GM23338 (cell line): ENCODE results near the gene HS1BP3.

Experiments
- JUNB ChIP-seq: IDR thresholded peaks from one replicate; pipeline ENCODE4 v1.6.1; 2016; ENCODE audit warnings: antibody characterized with exemption; ENCODE audit not compliant: unreplicated experiment
- TF ChIP-seq, protein P1 (sequence below), 2 experiments: fragments of 200-600 bp in 1 of 2; sonication (generic) in 1 of 2; conservative IDR thresholded peaks; 2 replicates each; pipeline versions ENCODE4 v1.5.1 to v1.6.1; 2016 to 2017; ENCODE audit warnings: antibody characterized with exemption in 2 of 2, low read depth in 2 of 2, mild to moderate bottlenecking in 2 of 2, moderate library complexity in 1 of 2
- TF ChIP-seq, protein P2 (sequence below): IDR thresholded peaks from one replicate; pipeline ENCODE4 v1.6.1; 2018; ENCODE audit warnings: antibody characterized with exemption; ENCODE audit not compliant: unreplicated experiment
- TF ChIP-seq, protein P3 (sequence below): fragments of 250-450 bp; sonication (Bioruptor Pico); IDR thresholded peaks from 2 replicates; pipeline ENCODE4 v1.5.0; 2020; ENCODE audit warnings: mild to moderate bottlenecking, moderate library complexity

DNA sequence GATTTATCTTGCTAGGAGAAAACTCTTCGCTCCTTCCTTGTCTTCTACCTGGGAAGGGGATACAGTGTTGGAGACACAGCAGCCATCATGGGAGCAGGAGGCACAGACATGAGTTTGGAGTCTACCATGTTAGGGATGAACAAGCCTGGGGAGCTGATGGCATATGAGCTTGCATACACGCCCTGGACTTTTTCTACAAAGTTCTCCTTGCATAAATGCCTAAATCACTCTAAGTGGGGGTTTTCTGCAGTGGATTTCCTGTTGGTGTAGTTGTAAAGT, 3.6 kb upstream of the HS1BP3 start:
- no peak for TF ChIP-seq JUNB
- TF ChIP-seq, protein P1, sequence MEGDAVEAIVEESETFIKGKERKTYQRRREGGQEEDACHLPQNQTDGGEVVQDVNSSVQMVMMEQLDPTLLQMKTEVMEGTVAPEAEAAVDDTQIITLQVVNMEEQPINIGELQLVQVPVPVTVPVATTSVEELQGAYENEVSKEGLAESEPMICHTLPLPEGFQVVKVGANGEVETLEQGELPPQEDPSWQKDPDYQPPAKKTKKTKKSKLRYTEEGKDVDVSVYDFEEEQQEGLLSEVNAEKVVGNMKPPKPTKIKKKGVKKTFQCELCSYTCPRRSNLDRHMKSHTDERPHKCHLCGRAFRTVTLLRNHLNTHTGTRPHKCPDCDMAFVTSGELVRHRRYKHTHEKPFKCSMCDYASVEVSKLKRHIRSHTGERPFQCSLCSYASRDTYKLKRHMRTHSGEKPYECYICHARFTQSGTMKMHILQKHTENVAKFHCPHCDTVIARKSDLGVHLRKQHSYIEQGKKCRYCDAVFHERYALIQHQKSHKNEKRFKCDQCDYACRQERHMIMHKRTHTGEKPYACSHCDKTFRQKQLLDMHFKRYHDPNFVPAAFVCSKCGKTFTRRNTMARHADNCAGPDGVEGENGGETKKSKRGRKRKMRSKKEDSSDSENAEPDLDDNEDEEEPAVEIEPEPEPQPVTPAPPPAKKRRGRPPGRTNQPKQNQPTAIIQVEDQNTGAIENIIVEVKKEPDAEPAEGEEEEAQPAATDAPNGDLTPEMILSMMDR (conservative IDR thresholded peaks at IDR 0.05; ENCODE audit: low read depth in 2 of 2), result no peak
- TF ChIP-seq, protein P2, sequence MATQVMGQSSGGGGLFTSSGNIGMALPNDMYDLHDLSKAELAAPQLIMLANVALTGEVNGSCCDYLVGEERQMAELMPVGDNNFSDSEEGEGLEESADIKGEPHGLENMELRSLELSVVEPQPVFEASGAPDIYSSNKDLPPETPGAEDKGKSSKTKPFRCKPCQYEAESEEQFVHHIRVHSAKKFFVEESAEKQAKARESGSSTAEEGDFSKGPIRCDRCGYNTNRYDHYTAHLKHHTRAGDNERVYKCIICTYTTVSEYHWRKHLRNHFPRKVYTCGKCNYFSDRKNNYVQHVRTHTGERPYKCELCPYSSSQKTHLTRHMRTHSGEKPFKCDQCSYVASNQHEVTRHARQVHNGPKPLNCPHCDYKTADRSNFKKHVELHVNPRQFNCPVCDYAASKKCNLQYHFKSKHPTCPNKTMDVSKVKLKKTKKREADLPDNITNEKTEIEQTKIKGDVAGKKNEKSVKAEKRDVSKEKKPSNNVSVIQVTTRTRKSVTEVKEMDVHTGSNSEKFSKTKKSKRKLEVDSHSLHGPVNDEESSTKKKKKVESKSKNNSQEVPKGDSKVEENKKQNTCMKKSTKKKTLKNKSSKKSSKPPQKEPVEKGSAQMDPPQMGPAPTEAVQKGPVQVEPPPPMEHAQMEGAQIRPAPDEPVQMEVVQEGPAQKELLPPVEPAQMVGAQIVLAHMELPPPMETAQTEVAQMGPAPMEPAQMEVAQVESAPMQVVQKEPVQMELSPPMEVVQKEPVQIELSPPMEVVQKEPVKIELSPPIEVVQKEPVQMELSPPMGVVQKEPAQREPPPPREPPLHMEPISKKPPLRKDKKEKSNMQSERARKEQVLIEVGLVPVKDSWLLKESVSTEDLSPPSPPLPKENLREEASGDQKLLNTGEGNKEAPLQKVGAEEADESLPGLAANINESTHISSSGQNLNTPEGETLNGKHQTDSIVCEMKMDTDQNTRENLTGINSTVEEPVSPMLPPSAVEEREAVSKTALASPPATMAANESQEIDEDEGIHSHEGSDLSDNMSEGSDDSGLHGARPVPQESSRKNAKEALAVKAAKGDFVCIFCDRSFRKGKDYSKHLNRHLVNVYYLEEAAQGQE, result no peak
- TF ChIP-seq, protein P3, sequence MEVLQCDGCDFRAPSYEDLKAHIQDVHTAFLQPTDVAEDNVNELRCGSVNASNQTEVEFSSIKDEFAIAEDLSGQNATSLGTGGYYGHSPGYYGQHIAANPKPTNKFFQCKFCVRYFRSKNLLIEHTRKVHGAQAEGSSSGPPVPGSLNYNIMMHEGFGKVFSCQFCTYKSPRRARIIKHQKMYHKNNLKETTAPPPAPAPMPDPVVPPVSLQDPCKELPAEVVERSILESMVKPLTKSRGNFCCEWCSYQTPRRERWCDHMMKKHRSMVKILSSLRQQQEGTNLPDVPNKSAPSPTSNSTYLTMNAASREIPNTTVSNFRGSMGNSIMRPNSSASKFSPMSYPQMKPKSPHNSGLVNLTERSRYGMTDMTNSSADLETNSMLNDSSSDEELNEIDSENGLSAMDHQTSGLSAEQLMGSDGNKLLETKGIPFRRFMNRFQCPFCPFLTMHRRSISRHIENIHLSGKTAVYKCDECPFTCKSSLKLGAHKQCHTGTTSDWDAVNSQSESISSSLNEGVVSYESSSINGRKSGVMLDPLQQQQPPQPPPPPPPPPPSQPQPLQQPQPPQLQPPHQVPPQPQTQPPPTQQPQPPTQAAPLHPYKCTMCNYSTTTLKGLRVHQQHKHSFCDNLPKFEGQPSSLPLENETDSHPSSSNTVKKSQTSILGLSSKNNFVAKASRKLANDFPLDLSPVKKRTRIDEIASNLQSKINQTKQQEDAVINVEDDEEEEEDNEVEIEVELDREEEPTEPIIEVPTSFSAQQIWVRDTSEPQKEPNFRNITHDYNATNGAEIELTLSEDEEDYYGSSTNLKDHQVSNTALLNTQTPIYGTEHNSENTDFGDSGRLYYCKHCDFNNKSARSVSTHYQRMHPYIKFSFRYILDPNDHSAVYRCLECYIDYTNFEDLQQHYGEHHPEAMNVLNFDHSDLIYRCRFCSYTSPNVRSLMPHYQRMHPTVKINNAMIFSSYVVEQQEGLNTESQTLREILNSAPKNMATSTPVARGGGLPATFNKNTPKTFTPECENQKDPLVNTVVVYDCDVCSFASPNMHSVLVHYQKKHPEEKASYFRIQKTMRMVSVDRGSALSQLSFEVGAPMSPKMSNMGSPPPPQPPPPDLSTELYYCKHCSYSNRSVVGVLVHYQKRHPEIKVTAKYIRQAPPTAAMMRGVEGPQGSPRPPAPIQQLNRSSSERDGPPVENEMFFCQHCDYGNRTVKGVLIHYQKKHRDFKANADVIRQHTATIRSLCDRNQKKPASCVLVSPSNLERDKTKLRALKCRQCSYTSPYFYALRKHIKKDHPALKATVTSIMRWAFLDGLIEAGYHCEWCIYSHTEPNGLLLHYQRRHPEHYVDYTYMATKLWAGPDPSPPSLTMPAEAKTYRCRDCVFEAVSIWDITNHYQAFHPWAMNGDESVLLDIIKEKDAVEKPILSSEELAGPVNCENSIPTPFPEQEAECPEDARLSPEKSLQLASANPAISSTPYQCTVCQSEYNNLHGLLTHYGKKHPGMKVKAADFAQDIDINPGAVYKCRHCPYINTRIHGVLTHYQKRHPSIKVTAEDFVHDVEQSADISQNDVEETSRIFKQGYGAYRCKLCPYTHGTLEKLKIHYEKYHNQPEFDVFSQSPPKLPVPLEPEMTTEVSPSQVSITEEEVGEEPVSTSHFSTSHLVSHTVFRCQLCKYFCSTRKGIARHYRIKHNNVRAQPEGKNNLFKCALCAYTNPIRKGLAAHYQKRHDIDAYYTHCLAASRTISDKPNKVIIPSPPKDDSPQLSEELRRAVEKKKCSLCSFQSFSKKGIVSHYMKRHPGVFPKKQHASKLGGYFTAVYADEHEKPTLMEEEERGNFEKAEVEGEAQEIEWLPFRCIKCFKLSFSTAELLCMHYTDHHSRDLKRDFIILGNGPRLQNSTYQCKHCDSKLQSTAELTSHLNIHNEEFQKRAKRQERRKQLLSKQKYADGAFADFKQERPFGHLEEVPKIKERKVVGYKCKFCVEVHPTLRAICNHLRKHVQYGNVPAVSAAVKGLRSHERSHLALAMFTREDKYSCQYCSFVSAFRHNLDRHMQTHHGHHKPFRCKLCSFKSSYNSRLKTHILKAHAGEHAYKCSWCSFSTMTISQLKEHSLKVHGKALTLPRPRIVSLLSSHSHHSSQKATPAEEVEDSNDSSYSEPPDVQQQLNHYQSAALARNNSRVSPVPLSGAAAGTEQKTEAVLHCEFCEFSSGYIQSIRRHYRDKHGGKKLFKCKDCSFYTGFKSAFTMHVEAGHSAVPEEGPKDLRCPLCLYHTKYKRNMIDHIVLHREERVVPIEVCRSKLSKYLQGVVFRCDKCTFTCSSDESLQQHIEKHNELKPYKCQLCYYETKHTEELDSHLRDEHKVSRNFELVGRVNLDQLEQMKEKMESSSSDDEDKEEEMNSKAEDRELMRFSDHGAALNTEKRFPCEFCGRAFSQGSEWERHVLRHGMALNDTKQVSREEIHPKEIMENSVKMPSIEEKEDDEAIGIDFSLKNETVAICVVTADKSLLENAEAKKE, result no peak
